Activated T-helper 9 cell treated with anti-CD3 and anti-CD28 coated beads, Interleukin-2, amount 50 U/mL, for 16 hours (primary cell): ENCODE measurements around the gene STIM1.

Experiments
- DNase-seq: peaks from one replicate; pipeline ENCODE4 v3.0.0-alpha.2; 2020; ENCODE audit warnings: low read depth

The STIM1 gene

DNA sequence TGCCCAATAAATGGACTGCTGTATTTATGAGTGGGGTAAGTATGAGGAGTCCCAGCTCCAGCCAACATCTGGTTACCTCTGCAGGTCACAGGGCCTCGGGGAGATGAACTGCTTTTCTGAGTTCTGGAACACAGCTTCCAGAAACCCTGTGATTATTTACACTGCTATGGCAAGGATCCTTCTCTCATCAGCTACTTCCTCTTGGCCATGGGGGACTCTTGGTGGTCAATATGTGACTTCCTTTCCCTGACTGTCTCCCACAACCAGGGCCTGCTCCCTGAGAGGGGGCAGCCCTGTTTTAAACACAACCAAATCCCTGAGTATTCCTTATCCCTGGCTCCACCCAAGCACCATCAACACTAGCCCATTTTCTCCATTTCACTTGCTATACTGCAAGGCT lies 24.7 kb upstream of the STIM1 start:
- DNase-seq = no peak

DNA sequence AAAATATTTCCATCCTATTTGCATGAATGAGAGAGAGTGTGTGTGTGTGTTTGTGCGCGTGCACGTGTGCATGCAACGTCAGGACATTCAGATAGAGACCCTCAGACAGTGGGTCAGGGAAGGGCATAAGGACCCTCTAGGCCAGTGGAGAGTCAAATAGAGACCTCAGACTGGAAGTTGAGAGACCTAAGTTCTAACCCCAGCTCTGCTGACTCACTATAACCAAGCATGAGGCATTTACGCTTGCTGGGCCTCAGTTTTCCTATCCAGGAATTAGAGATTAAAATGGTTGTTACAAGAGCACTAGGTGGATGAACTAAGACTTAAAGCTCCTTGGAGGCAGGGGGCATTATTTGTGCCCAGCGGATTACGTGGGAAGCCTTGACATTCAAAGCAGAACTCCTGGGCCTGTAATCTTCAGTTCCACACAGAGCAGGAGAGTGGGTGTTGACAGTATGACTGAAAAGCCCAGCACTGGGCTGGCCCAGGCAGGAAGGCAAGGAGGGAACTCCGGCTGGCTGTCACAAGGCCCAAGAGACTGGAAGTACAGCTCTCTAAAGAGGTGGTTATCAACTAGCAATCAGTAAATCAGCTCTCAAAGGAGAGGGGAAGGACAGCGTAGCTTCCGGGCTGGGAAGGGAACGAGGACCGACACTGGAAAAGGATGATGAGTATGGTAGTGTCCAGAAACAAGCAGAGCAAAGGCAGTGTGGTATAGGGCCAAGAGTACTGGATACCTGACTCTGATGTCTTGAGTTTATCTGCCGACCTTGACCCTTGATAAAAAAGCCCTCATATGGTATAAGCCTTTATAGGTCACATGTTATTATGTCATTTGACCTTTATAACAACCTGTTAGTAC lies 23.9 kb upstream of the STIM1 start:
- DNase-seq = no peak

DNA sequence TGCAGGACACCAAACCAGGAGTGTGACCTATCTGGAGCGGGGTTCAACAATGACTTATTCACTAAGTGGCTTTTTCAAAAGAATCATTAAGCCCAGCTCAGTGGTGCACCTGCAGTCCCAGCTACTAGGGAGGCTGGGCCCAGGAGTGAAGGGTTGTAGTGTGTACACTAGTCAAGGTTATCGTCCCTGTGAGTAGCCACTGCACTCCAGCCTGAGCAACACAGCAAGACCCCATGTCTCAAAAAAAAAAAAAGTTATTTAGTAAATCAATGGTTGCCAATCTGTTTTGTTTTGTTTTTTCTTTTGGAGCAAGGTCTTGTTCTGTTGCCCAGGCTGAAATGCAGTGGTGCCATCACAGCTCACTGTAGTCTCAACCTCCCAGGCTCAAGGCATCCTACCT lies 22.6 kb upstream of the STIM1 start:
- no peak for DNase-seq

DNA sequence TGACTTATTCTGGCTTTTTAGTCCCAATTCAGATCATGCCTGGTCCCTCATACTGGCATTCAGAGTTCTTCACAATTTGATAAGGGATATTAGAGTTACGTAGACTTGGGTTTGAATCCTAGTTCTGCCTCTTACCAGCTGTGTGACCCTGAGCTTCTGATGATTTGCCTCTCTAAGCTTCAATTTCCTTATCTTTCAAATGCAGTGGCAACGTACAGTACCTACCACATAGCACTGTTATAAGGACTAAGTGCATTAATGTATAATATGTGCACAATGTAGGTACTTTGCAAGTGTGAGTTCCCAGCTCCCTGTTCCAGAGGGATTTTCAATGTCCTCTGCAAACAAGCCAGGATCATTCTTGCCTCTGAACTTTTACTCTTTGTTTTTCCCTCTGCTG lies 22.0 kb upstream of the STIM1 start:
- no peak for DNase-seq

DNA sequence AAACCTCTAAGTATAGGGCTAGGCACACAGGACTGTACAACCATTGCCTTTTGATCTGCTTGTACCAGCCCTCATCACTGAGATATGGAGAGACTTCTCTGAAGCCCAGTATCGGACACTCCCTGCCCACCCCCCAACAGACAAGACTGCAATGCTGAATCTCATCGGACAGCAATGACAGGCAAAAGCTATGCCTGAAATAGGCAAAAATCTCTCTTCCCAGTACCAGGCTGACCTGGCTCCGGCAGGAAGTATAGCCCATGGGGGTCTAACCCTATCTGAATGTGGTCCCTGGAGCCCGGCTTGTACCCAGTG lies 21.2 kb upstream of the STIM1 start:
- DNase-seq = no peak

DNA sequence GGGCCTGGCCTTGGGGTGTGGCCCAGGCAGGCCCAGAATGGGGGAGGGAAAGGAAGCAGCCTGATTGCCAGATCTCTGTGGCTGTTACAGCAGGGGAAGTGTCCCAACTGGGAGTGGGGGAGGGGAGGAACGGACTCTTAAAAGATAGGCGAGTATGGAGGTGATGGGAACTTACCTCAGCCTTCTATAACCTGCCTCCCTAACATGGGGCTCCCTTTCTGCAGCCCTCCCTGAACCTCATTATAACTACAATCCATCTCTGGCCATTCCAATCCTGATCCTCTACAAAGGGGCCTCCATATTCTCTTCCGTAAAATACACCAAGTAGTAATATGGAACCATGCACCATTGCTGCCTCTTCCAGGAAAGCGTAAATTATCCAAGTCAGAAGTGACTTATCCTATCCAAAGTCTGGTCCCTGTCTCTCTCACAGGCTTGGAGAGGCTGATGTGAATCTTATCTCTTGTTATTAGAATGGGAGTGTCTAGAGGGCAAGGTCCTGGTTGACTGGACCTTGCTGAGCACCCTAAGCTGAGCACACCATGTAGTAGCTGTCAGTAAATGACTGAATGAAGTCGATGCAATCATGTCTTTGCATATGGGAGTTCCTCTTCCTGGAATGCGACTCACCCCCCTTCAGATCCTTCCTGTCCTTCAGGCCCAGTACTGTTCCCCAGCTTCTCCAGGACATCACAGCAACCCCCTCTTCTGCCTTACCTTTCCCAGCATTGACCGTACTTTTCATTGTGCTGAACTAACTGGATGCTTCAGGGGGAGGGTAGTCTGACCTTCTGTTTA lies 20.6 kb upstream of the STIM1 start:
- DNase-seq = no peak

DNA sequence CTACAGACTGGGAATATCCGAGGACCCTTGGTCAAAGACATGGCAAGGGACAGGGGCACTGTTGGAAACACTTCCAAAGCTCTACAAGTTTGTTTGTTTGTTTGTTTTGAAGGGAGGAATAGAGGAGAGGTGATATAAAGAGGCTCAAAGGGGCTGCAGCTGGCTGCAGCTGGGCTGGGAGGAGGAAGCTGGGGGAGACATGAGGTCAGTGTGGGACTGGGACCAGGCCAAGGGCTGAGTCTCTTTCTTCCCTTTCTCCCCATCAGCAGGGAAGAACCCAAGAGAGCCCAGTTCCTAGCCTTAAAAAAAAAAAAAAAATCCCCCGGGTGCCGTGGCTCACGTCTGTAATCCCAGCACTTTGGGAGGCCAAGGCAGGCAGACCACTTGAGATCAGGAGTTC lies 19.7 kb upstream of the STIM1 start:
- no peak for DNase-seq

DNA sequence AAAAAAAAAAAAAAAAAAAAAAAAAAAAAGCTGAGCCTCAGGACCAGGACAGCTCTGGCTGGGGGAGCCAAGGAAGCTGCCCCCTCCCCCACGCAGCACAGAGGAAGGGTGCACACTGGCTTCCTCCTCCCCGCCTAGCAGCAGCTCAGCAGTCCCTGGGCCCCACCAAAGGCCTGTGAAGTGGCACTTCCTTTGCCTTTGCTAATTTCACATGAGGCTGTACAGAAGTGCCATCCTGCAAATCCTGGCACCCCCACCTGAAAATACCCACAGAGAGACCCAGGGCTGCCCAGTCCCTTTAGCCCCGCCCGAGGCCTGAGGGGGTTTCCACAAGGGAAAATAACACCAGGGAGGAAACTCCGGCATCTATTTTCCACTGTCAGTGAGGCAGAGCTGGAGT lies 18.6 kb upstream of the STIM1 start:
- DNase-seq = no peak

DNA sequence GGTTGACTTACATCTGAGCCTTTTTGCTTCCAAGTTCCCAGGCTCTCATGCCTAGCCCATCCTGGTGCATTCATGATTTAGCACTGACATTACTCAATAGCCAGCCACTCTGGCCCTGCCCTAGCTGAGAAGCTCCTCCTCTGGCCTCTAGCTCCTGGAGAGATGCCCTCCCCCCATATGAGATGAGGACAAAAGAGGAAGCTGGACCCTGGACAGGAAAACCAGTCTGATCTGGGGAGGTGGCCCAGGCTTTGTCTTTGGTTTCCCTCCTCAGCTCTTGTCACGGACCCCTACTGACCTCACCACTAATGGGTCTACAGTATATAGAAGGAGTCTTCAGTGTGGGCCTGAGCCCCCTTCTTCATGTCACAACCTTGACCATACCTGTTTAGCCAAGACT lies 17.7 kb upstream of the STIM1 start:
- no peak for DNase-seq

DNA sequence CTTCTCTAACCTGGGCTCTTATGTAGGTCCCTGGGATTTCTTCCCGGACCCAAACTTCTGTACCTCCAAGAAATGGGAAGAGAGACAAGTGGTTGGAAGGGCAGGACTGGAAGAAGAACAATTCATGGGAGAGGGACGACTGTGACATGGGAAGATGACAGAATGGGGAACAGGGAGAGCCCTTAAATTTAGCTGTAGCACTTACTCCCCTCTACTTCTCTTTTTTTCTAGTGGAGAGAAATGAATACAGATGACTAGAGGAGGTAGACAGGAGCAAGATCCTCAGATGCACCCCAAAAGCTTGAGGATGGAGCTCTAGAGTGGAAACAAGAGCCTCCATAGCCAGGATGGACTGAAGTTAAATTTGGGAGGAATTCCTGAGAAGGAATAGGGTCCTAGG lies 17.0 kb upstream of the STIM1 start:
- no peak for DNase-seq

DNA sequence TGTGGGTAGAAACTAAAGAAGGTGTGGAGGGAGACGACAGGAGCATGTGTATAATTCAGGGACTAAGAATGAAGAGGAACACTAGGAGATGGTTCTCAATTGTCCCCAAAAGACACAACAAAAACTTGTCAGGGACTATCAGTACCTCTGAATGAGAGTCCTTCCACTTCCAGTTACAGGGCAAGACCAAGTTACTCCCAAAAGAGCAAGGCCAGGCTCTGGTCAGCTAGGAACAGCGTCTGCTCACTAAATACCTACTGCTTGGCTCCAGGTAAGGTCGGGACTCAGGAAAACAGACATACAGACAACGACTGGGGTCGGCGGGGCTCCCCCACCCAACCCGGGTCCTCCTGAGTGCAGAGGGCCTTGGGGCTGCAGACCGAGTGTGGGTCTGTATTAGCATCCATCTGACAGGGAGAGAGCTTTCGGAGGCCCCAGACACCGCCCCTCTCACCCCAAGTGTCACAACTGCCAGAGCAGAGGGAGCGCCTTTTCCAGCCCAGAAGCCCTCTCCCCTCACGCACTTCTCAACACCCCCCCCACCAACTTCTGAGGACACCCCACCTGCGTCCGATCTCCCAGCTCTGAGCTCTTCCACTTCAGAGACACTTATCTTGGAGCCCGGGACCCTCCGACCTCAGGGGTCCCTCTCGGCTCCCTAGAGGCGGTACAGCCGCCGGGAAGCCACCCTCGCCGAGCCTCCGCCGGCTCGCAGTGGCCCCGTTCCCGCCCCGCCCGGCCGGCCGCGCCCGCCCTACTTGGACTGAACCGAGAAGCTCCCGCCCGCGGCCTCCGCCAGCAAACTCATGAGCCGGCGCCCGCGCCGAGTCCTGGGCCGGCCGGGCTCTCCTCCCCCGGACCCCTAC lies 15.2 kb upstream of the STIM1 start:
- no peak for DNase-seq

DNA sequence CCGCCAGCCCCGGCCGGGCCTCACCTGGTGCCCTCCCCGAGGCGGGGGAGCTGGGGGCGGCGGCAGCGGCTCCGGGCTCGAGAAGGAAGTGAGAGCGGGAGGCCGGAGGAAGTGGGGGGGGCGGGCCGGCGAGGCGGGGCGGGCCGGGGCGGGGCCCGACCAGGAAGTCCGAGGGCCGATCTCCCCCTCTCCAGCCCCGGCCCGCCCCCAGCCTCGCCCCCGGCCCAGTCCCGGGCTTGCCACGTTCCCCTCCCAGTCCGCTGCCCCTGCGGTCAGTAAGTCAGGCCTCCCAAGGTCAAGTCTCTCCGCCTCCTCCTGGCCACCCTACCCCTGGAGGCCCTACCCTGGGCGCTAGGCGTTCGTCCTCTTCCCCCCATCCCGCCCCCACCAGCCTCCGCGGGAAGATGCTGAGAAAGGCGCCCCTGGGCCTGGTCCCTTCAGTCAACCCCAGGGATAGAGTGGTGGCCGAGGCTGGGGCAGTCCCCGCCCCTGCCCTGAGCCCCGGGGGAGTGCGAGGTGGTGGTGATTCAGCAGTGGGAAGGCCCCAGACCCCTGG lies 14.5 kb upstream of the STIM1 start, which contains the start of gene RHOG:
Gene RHOG, minus strand, starts transcription at position 90 of the 556 bp plus-strand sequence. CDS start 12,821 bp downstream, outside the sequence.
- peak; percentile 61 for DNase-seq

DNA sequence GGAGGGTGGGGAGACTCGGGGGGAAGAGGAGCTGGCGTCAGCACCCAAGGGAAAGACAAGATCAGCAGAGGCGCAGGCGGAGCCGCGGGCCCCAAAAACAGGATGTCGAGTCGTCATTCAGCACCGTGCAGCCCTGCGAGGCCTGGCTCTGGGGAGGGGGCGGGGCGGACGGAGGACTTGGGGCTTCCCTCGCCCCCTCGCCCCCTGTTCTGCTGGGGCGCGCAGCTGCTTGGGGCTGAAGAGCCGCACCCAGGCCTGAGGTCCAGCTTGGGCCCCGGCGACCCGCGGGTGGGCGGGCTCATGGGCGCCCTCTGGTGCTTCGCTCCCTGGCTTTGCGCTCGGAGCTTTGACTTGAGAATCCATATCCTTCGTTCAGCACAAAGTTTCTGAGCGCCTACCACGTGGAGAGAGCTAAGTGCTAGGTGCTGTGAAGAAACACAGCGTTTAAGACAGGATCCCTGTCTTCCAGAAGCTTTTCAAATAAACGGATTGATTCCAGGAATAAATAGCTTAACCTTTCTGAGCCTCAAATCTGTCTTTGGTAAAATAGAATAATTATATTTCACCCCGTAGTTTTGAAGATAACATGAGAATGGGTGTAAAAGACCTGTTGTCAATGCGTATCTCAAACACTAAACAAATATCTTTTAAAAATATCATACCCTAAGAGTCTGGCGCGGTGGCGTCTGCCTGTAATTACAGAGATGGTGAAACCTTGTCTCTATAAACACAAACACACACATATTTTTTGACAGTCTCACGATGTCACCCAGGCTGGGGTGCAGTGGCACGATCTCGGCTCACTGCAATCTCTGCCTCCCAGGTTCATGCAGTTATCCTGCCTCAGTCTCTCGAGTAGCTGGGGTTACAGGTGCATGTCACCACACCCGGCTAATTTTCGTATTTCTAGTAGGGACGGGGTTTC lies 13.8 kb upstream of the STIM1 start:
- DNase-seq = peak; percentile 92

DNA sequence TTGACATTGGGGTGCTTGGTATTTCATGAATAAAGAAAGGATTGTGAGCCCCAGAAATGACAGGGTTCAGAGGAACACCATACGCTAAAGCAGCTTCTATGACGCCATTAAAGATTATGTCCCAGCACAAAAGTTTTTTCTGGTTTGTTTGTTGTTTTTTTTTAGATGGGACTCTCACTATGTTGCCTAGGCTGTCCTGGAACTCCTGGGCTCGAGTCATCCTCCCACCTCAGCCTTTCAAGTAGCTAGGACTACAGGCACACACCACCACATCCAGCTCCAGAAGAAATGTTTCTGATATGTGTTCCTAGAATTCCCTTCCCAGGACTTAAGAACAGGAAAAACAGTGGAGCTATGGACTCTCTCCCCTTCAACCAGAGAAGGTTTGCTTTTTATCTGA lies 12.1 kb upstream of the STIM1 start:
- DNase-seq = no peak

DNA sequence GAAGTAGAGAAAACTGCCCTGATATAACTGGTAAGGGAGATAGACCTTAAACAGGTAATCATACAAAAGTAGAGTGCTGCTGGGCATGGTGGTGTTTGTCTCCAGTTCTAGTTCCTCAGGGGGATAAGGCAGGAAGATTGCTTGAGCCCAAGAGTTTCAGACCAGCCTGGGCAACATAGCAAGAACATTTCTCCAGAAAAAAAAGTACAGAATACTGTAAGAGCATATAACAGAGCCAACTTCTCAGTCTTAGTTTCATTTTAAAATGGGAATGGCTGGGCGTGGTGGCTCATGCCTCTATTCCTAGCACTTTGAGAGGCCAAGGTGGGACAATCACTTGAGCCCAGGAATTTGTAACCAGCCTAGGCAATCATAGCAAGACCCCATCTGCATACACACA lies 10.2 kb upstream of the STIM1 start:
- DNase-seq = no peak

DNA sequence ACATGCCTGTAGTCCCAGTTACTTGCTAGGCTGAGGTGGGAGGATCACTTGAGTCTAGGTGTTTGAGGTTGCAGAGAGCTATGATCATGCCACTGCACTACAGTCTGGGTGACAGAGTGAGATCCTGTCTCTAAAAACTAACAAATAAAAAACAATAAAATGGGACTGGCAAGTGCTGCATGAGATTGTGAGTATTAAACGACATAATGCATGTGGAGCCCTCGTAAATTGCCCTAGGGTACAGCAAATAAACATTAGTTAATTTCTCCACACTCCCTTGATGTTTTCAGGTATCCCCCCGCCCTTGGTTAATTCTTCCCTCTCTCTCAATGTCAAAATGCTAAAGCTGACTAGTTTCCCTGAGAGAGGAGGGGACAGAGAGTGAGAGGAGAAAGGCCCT lies 9.8 kb upstream of the STIM1 start:
- no peak for DNase-seq

DNA sequence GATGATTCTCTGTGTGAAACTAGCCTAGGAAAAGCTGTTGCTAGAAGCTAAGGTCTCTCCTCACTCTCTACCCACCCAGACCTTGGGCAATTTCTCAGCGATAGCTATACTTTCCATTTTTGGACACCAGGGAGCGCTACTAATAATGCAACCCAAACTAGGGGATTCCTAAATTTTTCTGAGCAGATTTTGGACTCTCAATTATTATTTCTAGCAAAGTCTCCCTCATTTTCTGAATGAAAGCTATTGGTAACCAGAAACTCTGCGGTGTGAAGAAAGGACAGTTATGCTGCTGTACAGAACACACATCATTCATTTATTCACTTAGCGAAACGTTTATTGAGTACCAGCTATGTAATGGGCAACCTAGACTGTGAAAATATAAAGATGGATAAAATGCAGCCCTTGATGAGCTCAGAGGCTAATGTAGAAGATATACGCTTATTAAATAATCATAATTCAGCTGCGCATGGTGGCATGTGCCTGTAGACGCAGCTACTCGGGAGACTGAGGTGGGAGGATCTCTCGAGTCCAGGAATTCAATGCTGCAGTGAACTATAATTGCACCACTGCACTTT lies 6.1 kb upstream of the STIM1 start:
- no peak for DNase-seq

DNA sequence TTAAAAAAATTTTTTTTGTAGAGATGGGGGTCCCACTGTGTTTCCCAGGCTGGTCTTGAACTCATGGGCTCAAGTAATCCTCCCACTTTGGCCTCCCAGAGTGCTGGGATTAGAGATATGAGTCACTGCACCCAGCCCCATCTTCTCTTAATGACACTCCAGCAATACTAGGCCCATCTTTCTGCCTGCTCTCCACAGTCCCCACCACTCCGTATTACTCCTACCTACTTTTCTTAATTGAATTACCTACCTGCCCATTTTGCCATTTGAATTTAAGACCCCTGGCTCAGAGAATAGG lies 2.0 kb upstream of the STIM1 start:
- DNase-seq = no peak

DNA sequence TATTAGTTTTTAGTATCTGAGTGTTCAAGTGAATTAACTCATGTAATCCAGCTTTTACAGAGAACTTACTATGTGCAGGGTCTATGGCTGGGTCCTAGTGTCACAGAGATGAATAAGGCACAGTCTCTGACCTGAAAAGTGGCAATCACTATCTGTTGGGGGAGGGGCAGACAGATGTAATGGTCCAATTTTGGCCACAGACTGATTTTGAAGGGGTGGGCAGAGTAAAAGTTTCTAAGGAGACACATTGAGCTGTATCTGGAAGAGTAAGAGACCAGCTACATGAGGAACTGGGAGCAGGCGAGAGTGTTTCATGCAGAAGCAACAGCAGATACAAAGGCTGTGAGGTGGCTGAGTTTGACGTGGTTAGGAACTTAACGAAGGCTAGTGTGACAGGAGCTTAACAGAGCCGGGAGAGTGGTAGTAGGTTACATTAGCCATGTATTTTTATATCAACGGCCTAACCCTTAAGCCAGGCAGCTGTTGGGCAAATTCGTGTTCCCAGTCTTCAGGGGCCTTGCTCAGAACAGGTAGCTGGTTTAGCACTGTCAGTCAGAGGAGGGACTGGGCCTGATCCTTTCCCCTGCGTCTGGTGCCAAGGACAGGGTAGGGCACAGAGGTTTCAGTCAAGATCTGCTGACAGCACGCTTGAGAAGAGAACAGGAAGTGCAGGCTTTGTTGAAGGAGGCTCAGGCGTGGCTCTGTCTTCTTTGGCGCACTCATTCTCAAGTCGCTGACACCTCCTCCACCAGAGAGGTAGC lies 1.4 kb upstream of the STIM1 start:
- no peak for DNase-seq

DNA sequence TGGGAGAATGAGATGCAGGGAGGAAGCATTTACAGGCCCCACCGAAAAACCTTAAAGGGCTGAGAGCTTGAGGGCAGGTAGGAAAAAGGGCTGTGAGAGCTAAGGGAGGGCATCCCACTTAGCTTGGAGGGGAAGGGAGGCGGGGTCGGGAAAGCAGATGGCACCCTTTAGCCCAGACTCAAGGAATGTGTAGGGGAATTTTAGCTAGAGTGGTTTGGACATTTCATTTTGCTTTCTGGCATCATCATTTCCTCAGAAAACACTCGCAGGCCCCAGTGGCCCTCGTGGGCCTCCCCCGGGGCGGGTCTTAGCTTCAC lies 846 bp upstream of the STIM1 start:
- no peak for DNase-seq
